ENCODE data around the gene USH1C. TPM values are rescaled to one million over a fixed set of nuclear protein-coding genes. Genes with fewer than 3 reads are reported as not detected.

The USH1C gene
- total RNA-seq, 1 experiment from 2014 or later, result 101 TPM

- Histone ChIP-seq H3K4me1 (no peaks in the 10 kb centered on the region), H3K36me3 (ENCODE audit: control insufficient read depth, insufficient read depth, low read length) (peaks cover 3% of the 10 kb centered on the region; the same call in 1 of the 2 replicates), H3K27me3 (replicated peaks; ENCODE audit: control insufficient read depth, insufficient read depth, low read length) (no peaks in the 10 kb centered on the region), H3K9me3 (no peaks in the 10 kb centered on the region), H3K4me3 (ENCODE audit: low read depth, low read length) (no peak overlapping the region)
- Mint-ChIP-seq H3K4me3 (ENCODE audit: unreplicated experiment) (no peak overlapping the region), H3K4me1 (ENCODE audit: low read depth, unreplicated experiment) (no peaks in the 10 kb centered on the region), H3K36me3 (ENCODE audit: insufficient read depth, unreplicated experiment) (peaks cover 89% of the 10 kb centered on the region), H3K27ac (ENCODE audit: unreplicated experiment) (no peak overlapping the region), H3K27me3 (ENCODE audit: insufficient read depth, unreplicated experiment) (no peaks in the 10 kb centered on the region), H3K9me3 (ENCODE audit: unreplicated experiment) (no peaks in the 10 kb centered on the region)
- intact Hi-C loops (cut with micrococcal nuclease; ENCODE audit: unreplicated experiment), result no loop called here
- no peak for DNase-seq
- POLR2A ChIA-PET, result no interaction called here
- CTCF ChIA-PET, result no interaction called here
- BruUV-seq (replicated peaks), result no TSS peak
- TF ChIP-seq, protein P1, sequence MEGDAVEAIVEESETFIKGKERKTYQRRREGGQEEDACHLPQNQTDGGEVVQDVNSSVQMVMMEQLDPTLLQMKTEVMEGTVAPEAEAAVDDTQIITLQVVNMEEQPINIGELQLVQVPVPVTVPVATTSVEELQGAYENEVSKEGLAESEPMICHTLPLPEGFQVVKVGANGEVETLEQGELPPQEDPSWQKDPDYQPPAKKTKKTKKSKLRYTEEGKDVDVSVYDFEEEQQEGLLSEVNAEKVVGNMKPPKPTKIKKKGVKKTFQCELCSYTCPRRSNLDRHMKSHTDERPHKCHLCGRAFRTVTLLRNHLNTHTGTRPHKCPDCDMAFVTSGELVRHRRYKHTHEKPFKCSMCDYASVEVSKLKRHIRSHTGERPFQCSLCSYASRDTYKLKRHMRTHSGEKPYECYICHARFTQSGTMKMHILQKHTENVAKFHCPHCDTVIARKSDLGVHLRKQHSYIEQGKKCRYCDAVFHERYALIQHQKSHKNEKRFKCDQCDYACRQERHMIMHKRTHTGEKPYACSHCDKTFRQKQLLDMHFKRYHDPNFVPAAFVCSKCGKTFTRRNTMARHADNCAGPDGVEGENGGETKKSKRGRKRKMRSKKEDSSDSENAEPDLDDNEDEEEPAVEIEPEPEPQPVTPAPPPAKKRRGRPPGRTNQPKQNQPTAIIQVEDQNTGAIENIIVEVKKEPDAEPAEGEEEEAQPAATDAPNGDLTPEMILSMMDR (IDR thresholded peaks at IDR 0.05; ENCODE audit: insufficient read depth in 1 of 2, low read depth in 1 of 2, low read length in 1 of 2, severe bottlenecking in 1 of 2, unreplicated experiment in 1 of 2), result no peak
These were observed 43.5 kb downstream of the USH1C start for GRCh38 chr11:17500673-17501072.

DNA sequence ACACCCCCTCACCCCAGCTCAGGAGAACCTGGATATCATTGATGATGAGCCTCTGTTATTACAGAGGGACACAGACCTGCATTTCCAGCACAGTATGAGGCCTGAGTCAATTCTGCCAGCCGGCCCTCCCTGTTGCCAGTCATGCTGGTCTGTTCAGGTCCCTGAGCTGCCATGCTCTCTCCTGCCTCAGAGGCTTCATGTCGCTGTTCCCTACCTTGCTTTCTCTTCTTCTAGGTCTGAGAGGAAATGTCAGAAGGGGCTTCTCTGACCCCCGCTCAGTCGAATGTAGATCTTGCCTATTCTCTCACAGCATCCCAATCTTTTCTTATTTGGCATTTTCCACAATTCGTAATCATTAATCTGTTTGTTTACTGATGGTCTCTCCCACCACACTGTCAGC, 45.7 kb downstream of the USH1C start:
- ChIA-PET POLR2A (no interaction called here), CTCF (interaction anchor here (0.7 kb wide), 2 partner anchors 110 to 114 kb away, joined by 3 read pairs; partner anchors contain the start of gene KCNJ11)
- BruUV-seq (replicated peaks), result no TSS peak
- intact Hi-C loops (cut with micrococcal nuclease; ENCODE audit: unreplicated experiment), result no loop called here
- no peaks in the 10 kb centered on the region for H3K4me1 ChIP-seq
- no peak overlapping the region for H3K4me3 ChIP-seq (ENCODE audit: low read depth, low read length)
- H3K9me3 Mint-ChIP-seq (ENCODE audit: unreplicated experiment), result no peaks in the 10 kb centered on the region
- no peak for DNase-seq
- H3K36me3 ChIP-seq (ENCODE audit: control insufficient read depth, insufficient read depth, low read length), result peaks cover 3% of the 10 kb centered on the region; the same call in 1 of the 2 replicates
- H3K27me3 ChIP-seq (replicated peaks; ENCODE audit: control insufficient read depth, insufficient read depth, low read length), result no peaks in the 10 kb centered on the region
- TF ChIP-seq, protein P1 (IDR thresholded peaks at IDR 0.05; ENCODE audit: insufficient read depth in 1 of 2, low read depth in 1 of 2, low read length in 1 of 2, severe bottlenecking in 1 of 2, unreplicated experiment in 1 of 2), result no peak
- H3K4me3 Mint-ChIP-seq (ENCODE audit: unreplicated experiment), result no peak overlapping the region
- H3K9me3 ChIP-seq, result no peaks in the 10 kb centered on the region
- peak overlapping the region; percentile 40 for H3K27ac Mint-ChIP-seq (ENCODE audit: unreplicated experiment)
- H3K36me3 Mint-ChIP-seq (ENCODE audit: insufficient read depth, unreplicated experiment), result peaks cover 92% of the 10 kb centered on the region
- H3K27me3 Mint-ChIP-seq (ENCODE audit: insufficient read depth, unreplicated experiment), result no peaks in the 10 kb centered on the region
- no peaks in the 10 kb centered on the region for H3K4me1 Mint-ChIP-seq (ENCODE audit: low read depth, unreplicated experiment)

DNA sequence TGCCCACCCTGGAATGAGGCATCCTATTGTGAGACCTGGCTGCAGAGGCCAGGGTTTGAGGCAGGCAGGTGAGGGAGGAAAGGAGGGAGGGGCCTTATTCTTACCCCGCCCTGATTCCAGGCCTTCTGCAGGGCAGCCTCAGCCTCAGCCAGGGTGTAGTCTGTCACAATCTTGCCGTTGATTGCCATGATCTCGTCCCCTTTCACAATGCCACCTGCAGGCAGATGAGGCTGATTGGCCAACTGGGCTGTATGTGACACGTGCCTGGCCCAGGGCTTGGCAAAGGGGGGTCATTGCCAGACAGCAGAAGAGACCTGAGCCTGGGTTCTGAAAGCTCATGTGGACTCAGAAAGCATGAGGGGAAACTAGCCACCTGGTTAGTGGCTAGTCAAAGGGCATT, 46.2 kb downstream of the USH1C start:
- H3K4me1 Mint-ChIP-seq (ENCODE audit: low read depth, unreplicated experiment), result no peaks in the 10 kb centered on the region
- no peaks in the 10 kb centered on the region for H3K9me3 Mint-ChIP-seq (ENCODE audit: unreplicated experiment)
- peaks cover 91% of the 10 kb centered on the region for H3K36me3 Mint-ChIP-seq (ENCODE audit: insufficient read depth, unreplicated experiment)
- Histone ChIP-seq H3K9me3 (no peaks in the 10 kb centered on the region), H3K4me3 (ENCODE audit: low read depth, low read length) (no peak overlapping the region), H3K27me3 (replicated peaks; ENCODE audit: control insufficient read depth, insufficient read depth, low read length) (no peaks in the 10 kb centered on the region), H3K4me1 (no peaks in the 10 kb centered on the region), H3K36me3 (ENCODE audit: control insufficient read depth, insufficient read depth, low read length) (peaks cover 3% of the 10 kb centered on the region; the same call in 1 of the 2 replicates)
- TF ChIP-seq, protein P1 (IDR thresholded peaks at IDR 0.05; ENCODE audit: insufficient read depth in 1 of 2, low read depth in 1 of 2, low read length in 1 of 2, severe bottlenecking in 1 of 2, unreplicated experiment in 1 of 2), result no peak
- CTCF ChIA-PET, result interaction anchor here (0.7 kb wide), 1 partner anchor 114 kb away, joined by 3 read pairs; no protein-coding TSS in a partner anchor
- DNase-seq, result peak in 1 of 2 experiments; percentile 47
- intact Hi-C loops (cut with micrococcal nuclease; ENCODE audit: unreplicated experiment), result no loop called here
- H3K4me3 Mint-ChIP-seq (ENCODE audit: unreplicated experiment), result no peak overlapping the region
- H3K27ac Mint-ChIP-seq (ENCODE audit: unreplicated experiment), result no peak overlapping the region
- no TSS peak for BruUV-seq (replicated peaks)
- H3K27me3 Mint-ChIP-seq (ENCODE audit: insufficient read depth, unreplicated experiment), result no peaks in the 10 kb centered on the region
- POLR2A ChIA-PET, result no interaction called here

Measured in Caco-2 (cell line).